HG02970 (cell line): ENCODE results near the gene GPRIN2.

Experiments used
- ATAC-seq: cut with Tn5 transposase; IDR thresholded peaks from one replicate; pipeline ENCODE4 v1.9.1; 2021; ENCODE audit warnings: mild to moderate bottlenecking, moderate library complexity, moderate number of reproducible peaks; ENCODE audit not compliant: unreplicated experiment, low FRiP score

Gene GPRIN2

GRCh38 chr10:46550076-46550790 lies 6.2 kb downstream of the GPRIN2 start:
- no peak for ATAC-seq

GRCh38 chr10:46549171-46550075 lies 7.0 kb downstream of the GPRIN2 start:
- no peak for ATAC-seq

- ATAC-seq, result no peak
These were observed 7.9 kb downstream of the GPRIN2 start for GRCh38 chr10:46548498-46549090.

- no peak for ATAC-seq
These were observed 8.6 kb downstream of the GPRIN2 start for GRCh38 chr10:46547541-46548497.

GRCh38 chr10:46546591-46547540 lies 9.6 kb downstream of the GPRIN2 start:
- ATAC-seq, result no peak

- ATAC-seq, result no peak
These were observed 10.4 kb downstream of the GPRIN2 start for GRCh38 chr10:46545861-46546590.

- no peak for ATAC-seq
These were observed 11.3 kb downstream of the GPRIN2 start for GRCh38 chr10:46544989-46545791.

- no peak for ATAC-seq
These were observed 12.7 kb downstream of the GPRIN2 start for GRCh38 chr10:46543466-46544377.

GRCh38 chr10:46542567-46543465 lies 13.6 kb downstream of the GPRIN2 start:
- ATAC-seq, result no peak

GRCh38 chr10:46541735-46542566 lies 14.5 kb downstream of the GPRIN2 start:
- no peak for ATAC-seq

- ATAC-seq, result no peak
These were observed 15.3 kb downstream of the GPRIN2 start for GRCh38 chr10:46541017-46541661.

GRCh38 chr10:46540412-46541016 lies 15.9 kb downstream of the GPRIN2 start:
- no peak for ATAC-seq

GRCh38 chr10:46539596-46540411 lies 16.7 kb downstream of the GPRIN2 start:
- ATAC-seq, result no peak
